ENCODE data around the gene ANGPTL8. TPM values are rescaled to one million over a fixed set of nuclear protein-coding genes. Genes with fewer than 3 reads are reported as not detected.

ANGPTL8 gene
- total and polyA plus RNA-seq, 2 donors (not counting 3 experiments of a cell fraction or from before 2014, with no cell fraction given) = not detected

GRCh38 chr19:11208561-11209471, 30.6 kb upstream of the ANGPTL8 start:
- H2AFZ ChIP-seq (ENCODE audit: low read depth, low read length) = no peak overlapping the region
- peaks cover 0 to 39% of the 10 kb centered on the region in 2 experiments for H3K36me3 ChIP-seq (ENCODE audit: control insufficient read depth in 2 of 2, extremely low read depth in 1 of 2, insufficient read depth in 2 of 2, low read length in 2 of 2)
- no peak overlapping the region for H3K4me3 ChIP-seq (replicated peaks in 1 of 3; ENCODE audit: insufficient read depth in 1 of 3, low read depth in 1 of 3, low read length in 3 of 3)
- no peaks in the 10 kb centered on the region for H4K20me1 ChIP-seq (replicated peaks; ENCODE audit: control insufficient read depth, extremely low read depth, insufficient read depth, low read length)
- no peak overlapping the region for H3K27ac ChIP-seq (ENCODE audit: insufficient read depth, low read depth, low read length)
- no TSS peak for BruUV-seq (replicated peaks)
- no peaks in the 10 kb centered on the region for H3K9me3 ChIP-seq (replicated peaks; ENCODE audit: control insufficient read depth, insufficient read depth, low read length)
- no peak for DNase-seq (ENCODE audit: low read depth, low spot score)
- dilution Hi-C loops (cut with MboI; ENCODE audit: extremely low pct_ligation_motif_present, low sequenced_read_pairs) = no loop called here
- H3K9ac ChIP-seq (replicated peaks; ENCODE audit: extremely low read depth, insufficient read depth, low read length) = no peak overlapping the region
- H3K27me3 ChIP-seq (ENCODE audit: control insufficient read depth in 2 of 2, insufficient read depth in 2 of 2, low read length in 2 of 2) = no peaks in the 10 kb centered on the region
- no peaks in the 10 kb centered on the region for H3K9me1 ChIP-seq (replicated peaks; ENCODE audit: control insufficient read depth, extremely low read depth, insufficient read depth, low read length)
- FAIRE-seq = no peak
- intact Hi-C loops (cut with micrococcal nuclease) = no loop called here
- TF ChIP-seq GATA2 (IDR thresholded peaks at IDR 0.05; ENCODE audit: insufficient read depth, insufficient read length, low read depth, low read length) (no peak), POLR2AphosphoS5 (IDR thresholded peaks at IDR 0.05; ENCODE audit: insufficient read depth, low read depth, low read length) (no peak), EZH2 (IDR thresholded peaks at IDR 0.05; ENCODE audit: borderline replicate concordance, low read depth, low read length, severe bottlenecking) (no peak), JUN (IDR thresholded peaks at IDR 0.05; ENCODE audit: borderline replicate concordance, insufficient read depth, insufficient read length, low read depth) (no peak), FOS (IDR thresholded peaks at IDR 0.05; ENCODE audit: borderline replicate concordance, insufficient read depth, low read length) (no peak), MAX (IDR thresholded peaks at IDR 0.05; ENCODE audit: insufficient read depth, insufficient read length) (no peak), POLR2A (IDR thresholded peaks at IDR 0.05; ENCODE audit: low read depth, low read length) (no peak), MYC (IDR thresholded peaks at IDR 0.05; ENCODE audit: low read depth, low read length) (no peak)
- TF ChIP-seq, protein P1, sequence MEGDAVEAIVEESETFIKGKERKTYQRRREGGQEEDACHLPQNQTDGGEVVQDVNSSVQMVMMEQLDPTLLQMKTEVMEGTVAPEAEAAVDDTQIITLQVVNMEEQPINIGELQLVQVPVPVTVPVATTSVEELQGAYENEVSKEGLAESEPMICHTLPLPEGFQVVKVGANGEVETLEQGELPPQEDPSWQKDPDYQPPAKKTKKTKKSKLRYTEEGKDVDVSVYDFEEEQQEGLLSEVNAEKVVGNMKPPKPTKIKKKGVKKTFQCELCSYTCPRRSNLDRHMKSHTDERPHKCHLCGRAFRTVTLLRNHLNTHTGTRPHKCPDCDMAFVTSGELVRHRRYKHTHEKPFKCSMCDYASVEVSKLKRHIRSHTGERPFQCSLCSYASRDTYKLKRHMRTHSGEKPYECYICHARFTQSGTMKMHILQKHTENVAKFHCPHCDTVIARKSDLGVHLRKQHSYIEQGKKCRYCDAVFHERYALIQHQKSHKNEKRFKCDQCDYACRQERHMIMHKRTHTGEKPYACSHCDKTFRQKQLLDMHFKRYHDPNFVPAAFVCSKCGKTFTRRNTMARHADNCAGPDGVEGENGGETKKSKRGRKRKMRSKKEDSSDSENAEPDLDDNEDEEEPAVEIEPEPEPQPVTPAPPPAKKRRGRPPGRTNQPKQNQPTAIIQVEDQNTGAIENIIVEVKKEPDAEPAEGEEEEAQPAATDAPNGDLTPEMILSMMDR (IDR thresholded peaks at IDR 0.05; ENCODE audit: extremely low read depth in 1 of 2, insufficient read depth in 1 of 2, low read depth in 1 of 2, low read length in 2 of 2) = no peak
- POLR2A ChIA-PET = no interaction called here
- no peak overlapping the region for H3K4me2 ChIP-seq (ENCODE audit: insufficient read depth, low read length)
- CTCF ChIA-PET = interaction anchor here (5.9 to 7.6 kb wide), 2 partner anchors 83 to 173 kb away, joined by 27 to 116 read pairs; no protein-coding TSS in a partner anchor
- peaks cover 5% of the 10 kb centered on the region for H3K4me1 ChIP-seq (ENCODE audit: control insufficient read depth, extremely low read depth, insufficient read depth, low read length)
- H3K79me2 ChIP-seq (ENCODE audit: control insufficient read depth, insufficient read depth, low read length) = no peaks in the 10 kb centered on the region
